NOMO-1 treated with dmso at 0.1 percent for 144 hours (cell line): ENCODE results near the gene TTC39C.

Source experiments
- DNase-seq: peaks from one replicate; lab custom pipeline; 2025; ENCODE audit not compliant: unreplicated experiment; lab: John Stamatoyannopoulos, UW

TTC39C gene

DNA sequence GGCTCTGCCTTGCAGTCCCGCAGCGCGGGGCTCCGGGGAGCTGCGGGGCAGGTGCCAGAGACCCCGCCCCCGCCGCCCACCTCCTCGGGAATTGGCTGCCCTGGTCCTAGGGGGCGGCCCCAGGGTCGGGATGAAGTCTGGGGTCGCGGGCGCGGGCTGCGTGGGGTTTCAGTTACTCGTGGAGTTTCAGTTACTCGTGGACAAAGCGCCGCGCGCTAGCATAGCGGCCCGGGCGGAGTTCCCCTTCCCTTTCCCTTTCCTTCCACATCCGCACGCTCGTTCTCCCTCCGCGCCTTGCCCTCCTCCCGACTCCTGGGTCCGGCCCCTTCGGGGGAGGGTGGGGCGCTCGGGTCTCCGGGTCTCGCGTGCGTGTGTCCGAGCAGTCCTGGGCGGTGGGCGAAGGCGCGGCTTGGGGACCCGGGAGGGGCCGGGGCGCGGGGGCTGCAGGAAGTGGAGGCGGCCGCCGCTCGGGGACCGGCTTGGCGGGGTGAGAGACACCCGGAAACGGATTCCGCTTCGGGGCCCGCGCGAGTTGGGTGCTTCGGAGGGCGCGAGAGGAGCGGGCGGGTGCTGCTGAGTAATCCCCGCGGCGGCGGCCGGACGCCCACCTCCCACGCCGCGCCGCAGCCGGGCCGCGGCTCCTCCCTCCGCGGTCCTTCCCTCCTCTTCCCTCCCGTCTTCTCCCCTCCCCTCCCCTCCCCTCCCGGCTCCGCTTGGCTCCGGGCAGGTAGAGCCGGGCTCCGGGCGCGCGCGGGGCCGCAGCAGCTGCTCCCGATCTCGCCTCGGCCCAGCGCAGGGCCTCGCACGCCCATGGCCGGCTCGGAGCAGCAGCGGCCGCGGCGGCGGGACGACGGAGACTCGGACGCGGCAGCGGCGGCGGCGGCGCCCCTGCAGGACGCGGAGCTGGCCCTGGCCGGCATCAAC, at the start of gene TTC39C:
Gene TTC39C, plus strand, starts transcription at position 693 of the 924 bp plus-strand sequence. Its CDS starts 118 bp downstream, at position 811.
- no peak for DNase-seq

DNA sequence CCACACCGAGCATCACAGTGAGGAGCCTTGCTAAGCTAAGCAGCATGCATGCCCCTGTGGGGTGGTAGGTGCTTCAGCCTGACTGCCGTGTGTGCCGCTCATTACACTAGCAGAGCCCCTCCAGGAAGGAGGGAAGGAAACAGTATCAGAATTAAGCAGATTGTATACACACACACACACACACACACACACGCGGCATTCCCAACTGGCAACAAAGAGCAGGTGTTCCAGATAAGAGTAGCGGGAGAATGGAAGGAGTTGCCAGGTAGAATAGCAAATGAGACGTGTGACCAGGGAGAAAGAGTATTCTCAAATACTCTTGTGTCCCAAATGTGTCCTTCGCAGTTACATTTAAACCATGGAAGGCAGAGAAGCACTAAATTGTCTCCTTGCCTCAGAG, 47.6 kb upstream of the TTC39C start:
- DNase-seq: no peak

DNA sequence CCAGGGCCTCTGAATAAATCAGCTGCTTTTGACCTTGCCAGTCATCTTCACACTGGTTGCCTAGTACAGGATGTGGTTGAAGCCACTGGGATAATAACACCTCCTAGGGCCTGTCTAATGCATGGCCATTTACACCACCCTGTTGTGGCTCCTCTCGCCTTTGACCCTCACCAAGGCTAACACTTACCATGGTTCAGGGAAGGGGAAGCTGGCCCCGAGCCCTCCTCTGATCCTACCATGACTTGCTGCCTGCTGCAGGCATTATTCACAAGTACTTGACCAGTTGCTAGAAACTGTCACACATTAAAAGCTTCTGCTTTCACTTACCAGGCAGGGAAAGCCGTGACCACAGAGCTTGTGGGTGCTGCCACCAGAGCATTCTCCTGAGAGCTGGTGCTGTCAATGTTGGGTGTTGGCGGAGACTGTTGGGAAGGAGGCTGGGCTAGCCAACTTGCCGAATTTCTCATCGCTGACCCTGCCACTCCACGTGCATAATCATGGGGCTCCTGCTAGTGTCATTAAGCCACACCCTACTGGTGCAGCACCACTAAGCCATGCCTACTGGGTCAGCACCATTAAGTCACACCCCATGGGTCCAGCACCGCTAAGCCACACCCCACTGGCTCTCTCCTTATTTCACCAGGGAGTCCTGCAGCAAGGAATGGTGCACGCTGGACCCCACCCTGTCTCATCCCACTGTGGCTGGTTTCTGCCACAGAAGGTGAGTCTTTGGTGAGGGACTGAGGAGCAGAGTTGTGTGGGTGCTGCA, 47.0 kb upstream of the TTC39C start:
- peak; percentile 65 for DNase-seq

DNA sequence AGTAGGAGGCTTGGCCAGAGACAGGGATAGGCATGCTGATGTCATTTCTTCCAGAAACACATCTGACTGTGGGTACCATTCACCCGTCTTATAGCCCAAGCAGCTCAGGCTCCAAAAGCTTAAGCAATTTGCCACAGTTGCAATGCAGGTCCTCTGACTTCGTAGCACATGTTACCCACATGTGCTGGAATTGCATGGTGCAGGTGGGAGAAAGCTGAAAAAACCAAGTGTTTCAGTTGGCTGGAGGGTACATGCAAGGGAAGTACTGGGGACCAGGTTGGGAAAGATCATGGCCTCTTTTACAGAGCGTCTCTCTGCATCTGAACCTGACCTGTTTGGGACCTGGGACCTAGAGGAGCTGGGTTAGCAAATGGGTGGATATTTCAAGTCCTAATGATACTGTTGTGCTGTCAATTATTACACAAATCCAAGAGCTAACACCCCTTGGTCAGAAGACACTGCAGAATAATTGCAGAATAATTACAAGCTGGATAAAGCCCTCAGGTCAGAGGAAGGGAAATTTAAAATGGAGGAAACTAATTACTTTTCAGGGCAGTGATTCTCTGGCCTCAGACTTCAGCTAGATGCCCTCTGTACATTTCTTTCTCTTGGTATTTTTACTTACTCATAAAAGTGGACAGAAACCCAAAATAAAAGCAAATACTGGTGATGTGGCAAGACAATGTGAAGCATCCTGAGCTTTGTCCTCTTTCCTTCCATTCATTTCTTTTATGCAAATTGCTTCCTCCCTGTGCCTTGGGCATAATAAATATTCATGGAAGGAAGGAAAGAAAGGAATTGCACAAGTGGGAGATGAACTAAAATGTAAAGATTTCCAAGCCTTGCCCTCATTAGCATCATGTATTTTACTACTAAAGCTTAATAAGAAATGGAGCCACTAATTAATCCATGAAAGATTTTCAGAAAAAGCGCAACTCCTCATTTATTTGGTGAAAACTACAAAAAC, 45.6 kb upstream of the TTC39C start:
- DNase-seq: no peak

DNA sequence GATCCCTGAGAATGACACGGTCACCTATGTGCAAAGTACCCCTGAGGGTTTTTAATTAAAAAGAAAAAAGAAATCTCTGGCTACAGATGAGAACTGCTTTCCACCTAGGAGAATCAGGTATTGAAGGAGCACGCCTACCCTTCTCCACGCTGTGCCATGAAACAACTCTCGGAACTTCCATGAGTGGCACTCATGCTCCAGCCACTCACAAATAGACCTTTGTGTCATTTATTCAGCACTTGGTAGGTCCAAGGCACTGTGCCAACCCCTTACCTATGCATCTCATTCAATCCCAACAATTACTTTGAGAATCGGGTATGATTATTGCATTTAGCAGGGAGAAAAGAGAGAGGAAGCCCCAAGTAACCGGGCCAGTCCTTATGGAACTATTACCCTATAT, 44.9 kb upstream of the TTC39C start:
- DNase-seq: no peak

- DNase-seq: no peak
Measured at GRCh38 chr18:23970161-23971096, 44.1 kb upstream of the TTC39C start.

GRCh38 chr18:23971097-23971440, 43.5 kb upstream of the TTC39C start:
- DNase-seq: no peak

GRCh38 chr18:23971666-23972230, 42.8 kb upstream of the TTC39C start:
- no peak for DNase-seq

DNA sequence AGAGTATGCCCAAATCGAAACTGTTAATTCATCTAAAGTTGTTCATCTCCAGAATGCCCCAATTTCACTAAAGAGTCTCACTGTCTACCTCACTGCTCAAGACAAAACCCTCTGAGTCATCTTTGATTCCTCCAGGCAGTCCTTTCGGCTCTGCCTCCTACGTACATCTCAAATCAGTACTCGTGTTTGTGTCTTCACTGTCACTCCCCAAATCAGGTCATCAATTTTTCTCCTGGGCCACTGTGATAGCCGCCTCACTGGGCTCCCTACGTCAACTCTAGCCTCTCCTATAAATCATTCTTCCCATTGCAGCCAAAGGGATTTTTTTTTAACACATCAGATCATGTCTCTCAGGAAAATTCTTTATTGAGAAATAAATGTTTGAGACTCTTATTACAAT, 42.1 kb upstream of the TTC39C start:
- DNase-seq: no peak

DNA sequence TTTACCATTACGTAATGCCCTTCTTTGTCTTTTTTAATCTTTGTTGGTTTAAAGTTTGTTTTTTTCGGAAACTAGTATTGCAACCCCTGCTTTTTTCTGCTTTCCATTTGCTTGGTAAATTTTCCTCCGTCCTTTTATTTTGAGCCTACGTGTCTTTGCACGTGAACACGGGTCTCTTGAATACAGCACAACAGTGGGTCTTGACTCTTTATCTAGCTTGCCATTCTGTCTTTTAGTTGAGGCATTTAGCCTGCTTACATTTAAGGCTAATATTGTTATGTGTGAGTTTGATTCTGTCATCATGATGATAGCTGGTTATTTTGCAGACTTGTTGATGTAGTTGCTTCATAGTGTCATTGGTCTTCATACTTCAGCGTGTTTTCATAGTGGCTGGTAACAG, 37.5 kb upstream of the TTC39C start:
- DNase-seq: no peak

GRCh38 chr18:23977719-23978483, 36.7 kb upstream of the TTC39C start:
- DNase-seq: no peak

GRCh38 chr18:23981369-23981980, 33.1 kb upstream of the TTC39C start:
- DNase-seq: no peak

- no peak for DNase-seq
Measured at GRCh38 chr18:23982155-23983079, 32.1 kb upstream of the TTC39C start.

GRCh38 chr18:23983112-23983511, 31.4 kb upstream of the TTC39C start:
- DNase-seq: no peak

GRCh38 chr18:23986600-23987359, 27.8 kb upstream of the TTC39C start:
- DNase-seq: no peak
